HCT116 (cell line): ENCODE data around the gene CARD6. TPM values are rescaled to one million over a fixed set of nuclear protein-coding genes. Genes with fewer than 3 reads are reported as not detected.
A peak's percentile ranks its signal among the peaks of the same experiment; 100 is the strongest.

ENCODE experiments used
- ATAC-seq: fragments of 200-7000 bp; cut with Tn5 transposase; 2 replicates; pipeline ENCODE4 v1.9.1; 2020; ENCODE audit warnings: mild to moderate bottlenecking, moderate library complexity
- BruUV-seq: library from RNA; stranded (reverse); fragments of 400-500 nt; replicated peaks from 2 replicates; lab custom pipeline; 2021; lab: Mats Ljungman, UMichigan
- CTCF ChIA-PET: fragments of 300-600 bp; sonication (Branson Sonifier 250); formaldehyde crosslinking; loops from one replicate; lab custom pipeline; 2021; ENCODE audit warnings: antibody characterized with exemption; lab: Charles Lee
- POLR2A ChIA-PET: fragments of 300-600, 350-600 bp; sonication (Branson Sonifier 250); formaldehyde crosslinking; loops from one replicate; lab custom pipeline; 2021; ENCODE audit warnings: antibody characterized with exemption; lab: Charles Lee
- RAD21 ChIA-PET, 2 experiments: fragments of 300-600 bp; sonication (Branson Sonifier 250); formaldehyde crosslinking; loops; one replicate each; lab custom pipeline; 2023; ENCODE audit warnings: low total read pairs in 2 of 2; ENCODE audit not compliant: uncharacterized antibody in 2 of 2, unreplicated experiment in 2 of 2, low non-redundant PET in 1 of 2; lab: Charles Lee
- DNase-seq: peaks from one replicate; pipeline ENCODE4 v3.0.0-alpha.2; 2010; ENCODE audit warnings: low read depth, low spot score
- H2AFZ ChIP-seq: fragments of 200-600 bp; shearing (Covaris generic), sonication (generic); 2 replicates; pipeline ENCODE4 v1.6.1; 2017; ENCODE audit warnings: low read depth, mixed run types, mixed read lengths, antibody characterized with exemption, low read length; ENCODE audit not compliant: poor library complexity, severe bottlenecking
- H3K27ac ChIP-seq: 2 replicates; pipeline ENCODE4 v1.5.1; 2012; ENCODE audit warnings: low read depth, low read length
- H3K27me3 ChIP-seq: fragments of 200-600 bp; sonication (generic); 2 replicates; pipeline ENCODE4 v1.6.1; 2016; ENCODE audit warnings: mixed run types, low read length, mixed read lengths; ENCODE audit not compliant: insufficient read depth
- H3K36me3 ChIP-seq, 2 experiments: fragments of 200-500 bp in 1 of 2; fragments of 200-600 bp in 1 of 2; sonication (Bioruptor generic) in 1 of 2; sonication (generic) in 1 of 2; 2 replicates each; pipeline versions ENCODE4 v1.5.1 to v1.6.1; 2014 to 2016; ENCODE audit warnings: low read length in 2 of 2, inconsistent platforms in 1 of 2, mixed read lengths in 1 of 2, mixed run types in 1 of 2; ENCODE audit not compliant: insufficient read depth in 2 of 2, control insufficient read depth in 1 of 2
- H3K4me1 ChIP-seq, 2 experiments: fragments of 200-600 bp in 1 of 2; sonication (generic) in 1 of 2; 2 replicates each; pipeline versions ENCODE4 v1.5.1 to v1.6.1; 2012 to 2017; ENCODE audit warnings: low read length in 2 of 2, inconsistent platforms in 1 of 2, mild to moderate bottlenecking in 1 of 2, mixed read lengths in 1 of 2, mixed run types in 1 of 2, moderate library complexity in 1 of 2; ENCODE audit not compliant: insufficient read depth in 2 of 2, control insufficient read depth in 1 of 2
- H3K4me2 ChIP-seq: fragments of 200-600 bp; sonication (generic); 2 replicates; pipeline ENCODE4 v1.6.1; 2017; ENCODE audit warnings: mixed run types, low read length, mixed read lengths
- H3K4me3 ChIP-seq, 2 experiments: fragments of 200-600 bp in 1 of 2; sonication (generic) in 1 of 2; replicated peaks in 1 of 2; 2 replicates each; pipeline ENCODE4 v1.5.1; 2011 to 2016; ENCODE audit warnings: low read length in 2 of 2, control low read depth in 1 of 2, low read depth in 1 of 2, mild to moderate bottlenecking in 1 of 2, mixed read lengths in 1 of 2, mixed run types in 1 of 2
- H3K79me2 ChIP-seq: fragments of 200-600 bp; sonication (generic); 2 replicates; pipeline ENCODE4 v1.6.1; 2017; ENCODE audit warnings: mild to moderate bottlenecking, mixed run types, low read length, moderate library complexity, mixed read lengths; ENCODE audit not compliant: insufficient read depth
- H3K9ac ChIP-seq: fragments of 200-600 bp; sonication (generic); 2 replicates; pipeline ENCODE4 v1.6.1; 2016; ENCODE audit warnings: low read length, mixed read lengths
- H3K9me2 ChIP-seq: fragments of 200-600 bp; sonication (generic), shearing (Covaris generic); 2 replicates; pipeline ENCODE4 v1.6.1; 2017; ENCODE audit warnings: mixed run types, mild to moderate bottlenecking, moderate library complexity; ENCODE audit not compliant: insufficient read depth
- H3K9me3 ChIP-seq, 2 experiments: fragments of 200-500 bp in 1 of 2; fragments of 200-600 bp in 1 of 2; sonication (Bioruptor generic) in 1 of 2; sonication (generic) in 1 of 2; 2 replicates each; pipeline ENCODE4 v1.6.1; 2014 to 2017; ENCODE audit warnings: low read length in 2 of 2, mixed read lengths in 2 of 2, inconsistent platforms in 1 of 2, low read depth in 1 of 2, mild to moderate bottlenecking in 1 of 2, mixed run types in 1 of 2, moderate library complexity in 1 of 2; ENCODE audit not compliant: control insufficient read depth in 1 of 2, insufficient read depth in 1 of 2
- H4K20me1 ChIP-seq: fragments of 200-600 bp; sonication (generic), shearing (Covaris generic); 2 replicates; pipeline ENCODE4 v1.6.1; 2017; ENCODE audit warnings: mixed run types, mild to moderate bottlenecking, moderate library complexity; ENCODE audit not compliant: insufficient read depth
- CBX3 ChIP-seq: IDR thresholded peaks from 2 replicates; pipeline ENCODE4 v1.6.1; 2012; ENCODE audit warnings: low read depth
- EGR1 ChIP-seq: IDR thresholded peaks from 2 replicates; pipeline ENCODE4 v1.6.1; 2012; ENCODE audit warnings: low read depth
- EZH2 ChIP-seq: fragments of 200-600 bp; sonication (generic); IDR thresholded peaks from 2 replicates; pipeline ENCODE4 v1.6.1; 2017; ENCODE audit warnings: antibody characterized with exemption, mixed run types
- FOSL1 ChIP-seq: IDR thresholded peaks from 2 replicates; pipeline ENCODE4 v1.6.1; 2012; ENCODE audit warnings: low read depth
- REST ChIP-seq: IDR thresholded peaks from 2 replicates; pipeline ENCODE4 v1.6.1; 2012; ENCODE audit warnings: low read depth
- SP1 ChIP-seq: IDR thresholded peaks from 2 replicates; pipeline ENCODE4 v1.6.1; 2012; ENCODE audit warnings: low read depth
- intact Hi-C: fragments of 100-400 bp; cut with micrococcal nuclease; formaldehyde crosslinking; loops from 2 replicates; pipeline ENCODE4 v1.10.0; 2022
- total RNA-seq: library from RNA; stranded (reverse); gene quantifications from one replicate; pipeline ENCODE4 v1.2.1, GENCODE V29; 2021; ENCODE audit not compliant: unreplicated experiment

Gene CARD6
- total RNA-seq, 1 experiment from 2014 or later = not detected

GRCh38 chr5:40875958-40876357 is 34.8 kb downstream of the CARD6 start (continued):
- TF ChIP-seq REST = no peak
- TF ChIP-seq EZH2 = no peak
- TF ChIP-seq CBX3 = no peak
- TF ChIP-seq SP1 = no peak

- no peaks in the 10 kb centered on the region for H4K20me1 ChIP-seq
- H3K27ac ChIP-seq = no peak overlapping the region
- peak; percentile 15 for DNase-seq
- no peak overlapping the region for H2AFZ ChIP-seq
- H3K27me3 ChIP-seq = no peaks in the 10 kb centered on the region
- ATAC-seq = peak; percentile 38; the same call in 1 of the 2 replicates
- H3K9ac ChIP-seq = no peak overlapping the region
- TF ChIP-seq EGR1 (no peak), CBX3 (peak; percentile 45), FOSL1 (no peak; the same call in 1 of the 2 replicates), EZH2 (no peak)
- ChIA-PET POLR2A (no interaction called here), RAD21 (no interaction called here), CTCF (no interaction called here)
- no peaks in the 10 kb centered on the region for H3K36me3 ChIP-seq
- peaks cover 0 to 4% of the 10 kb centered on the region in 2 experiments; a peak in 2 of 4 replicates for H3K9me3 ChIP-seq
- no TSS peak for BruUV-seq
- no peak overlapping the region for H3K4me3 ChIP-seq
- H3K79me2 ChIP-seq = no peaks in the 10 kb centered on the region
- intact Hi-C loops = loop anchor here (5.0 to 10.0 kb wide), 3 partner anchors 190 to 1300 kb away; no protein-coding TSS in a partner anchor
- peaks cover 0 to 4% of the 10 kb centered on the region in 2 experiments; a peak in 1 of 4 replicates for H3K4me1 ChIP-seq
- H3K9me2 ChIP-seq = no peaks in the 10 kb centered on the region
- no peak overlapping the region for H3K4me2 ChIP-seq
Measured at GRCh38 chr5:40877371-40877988, 36.3 kb downstream of the CARD6 start.
